Measurements from ENCODE around the gene RPS6KB2.
"Not testable (repeated sequence)": the region's sequence is repeated elsewhere in the genome, so short reads cannot be mapped to it uniquely, and the experiment has no call there.

Gene RPS6KB2

DNA sequence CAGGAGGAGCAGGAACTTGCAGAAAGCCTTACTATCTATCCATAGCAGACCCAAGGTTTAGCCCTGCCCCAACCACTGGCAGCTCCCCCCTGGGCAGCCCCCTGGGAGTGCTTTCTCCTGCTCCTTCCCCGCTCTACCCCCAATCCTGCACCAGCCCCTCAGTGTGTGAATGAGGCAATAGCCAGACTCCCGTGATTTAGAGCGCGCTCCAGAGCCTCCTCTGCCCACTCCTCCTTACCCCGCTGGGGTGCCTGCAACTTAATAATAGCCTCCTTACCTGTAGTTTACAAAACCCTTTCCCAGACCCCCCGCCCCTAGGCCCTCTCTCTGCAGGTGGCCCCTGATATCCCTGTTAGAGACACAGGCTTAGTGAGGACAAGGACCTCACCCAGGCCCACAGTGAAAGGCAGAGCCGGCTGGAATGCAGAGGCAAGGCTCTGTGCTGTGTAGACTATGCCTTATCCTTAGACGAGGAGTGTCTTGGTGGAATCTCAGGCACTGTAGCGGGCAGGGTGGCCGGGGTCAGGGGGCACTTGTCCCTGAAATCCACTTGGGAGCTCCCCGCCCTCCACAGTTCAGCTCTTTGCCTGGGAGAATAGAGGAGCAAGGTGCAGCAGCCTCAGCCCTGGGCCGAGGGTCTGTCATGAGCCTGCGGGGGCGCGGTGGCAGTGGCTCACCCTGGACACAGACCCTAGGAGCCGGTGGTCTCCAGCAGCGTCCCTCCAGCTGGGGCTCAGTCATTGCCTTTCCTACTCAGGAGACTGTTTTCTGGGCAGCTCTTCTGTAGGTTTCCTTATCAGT, 17.1 kb upstream of the RPS6KB2 start:
- no peak for DNase-seq

- no peak for DNase-seq
These were observed 16.5 kb upstream of the RPS6KB2 start for GRCh38 chr11:67411785-67412152.

DNA sequence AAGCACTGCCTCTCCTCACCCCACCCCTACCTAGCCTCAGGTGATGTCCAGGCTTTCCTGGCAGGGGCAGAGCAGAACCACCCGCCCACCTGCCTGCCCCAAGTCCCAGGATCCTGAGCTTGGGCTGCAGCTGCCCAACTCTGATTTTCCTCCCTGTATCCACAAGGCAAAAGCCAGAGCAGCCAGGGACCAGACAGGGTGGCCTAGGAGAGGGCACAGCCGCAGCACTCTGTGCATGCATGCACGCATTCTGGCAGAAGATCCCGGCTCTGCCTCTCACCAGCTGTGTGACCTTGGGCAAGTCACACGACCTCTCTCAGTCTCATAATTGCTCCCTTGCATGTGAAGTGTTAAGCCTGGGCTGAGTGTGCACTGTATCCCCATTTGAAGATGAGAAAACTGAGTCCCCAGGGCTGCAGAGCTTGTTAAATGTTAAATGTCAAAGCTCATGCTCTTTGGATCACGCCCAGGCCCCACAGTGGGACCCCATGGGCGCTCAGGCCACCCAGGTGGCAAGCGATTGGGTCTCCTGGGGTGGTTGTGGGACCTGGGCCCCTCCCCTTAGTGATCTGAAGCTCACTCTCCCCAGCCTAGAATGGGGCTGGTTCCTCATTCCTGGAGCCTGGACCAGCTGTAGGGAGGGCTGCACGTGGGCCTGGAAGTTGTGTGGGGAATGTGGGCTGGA, 15.7 kb upstream of the RPS6KB2 start:
- no peak for DNase-seq

GRCh38 chr11:67413266-67413849, 14.9 kb upstream of the RPS6KB2 start:
- DNase-seq = no peak

GRCh38 chr11:67415501-67416304, 12.6 kb upstream of the RPS6KB2 start, which contains the start of gene CARNS1:
CARNS1 (plus strand) TSS chr11:67415678; CDS start chr11:67416200, 522 bp downstream.
- DNase-seq = no peak

GRCh38 chr11:67416416-67417335, 11.6 kb upstream of the RPS6KB2 start:
- DNase-seq = peak; percentile 63 to 81 (median 76)

GRCh38 chr11:67417425-67417824, 10.9 kb upstream of the RPS6KB2 start:
- no peak for DNase-seq

DNA sequence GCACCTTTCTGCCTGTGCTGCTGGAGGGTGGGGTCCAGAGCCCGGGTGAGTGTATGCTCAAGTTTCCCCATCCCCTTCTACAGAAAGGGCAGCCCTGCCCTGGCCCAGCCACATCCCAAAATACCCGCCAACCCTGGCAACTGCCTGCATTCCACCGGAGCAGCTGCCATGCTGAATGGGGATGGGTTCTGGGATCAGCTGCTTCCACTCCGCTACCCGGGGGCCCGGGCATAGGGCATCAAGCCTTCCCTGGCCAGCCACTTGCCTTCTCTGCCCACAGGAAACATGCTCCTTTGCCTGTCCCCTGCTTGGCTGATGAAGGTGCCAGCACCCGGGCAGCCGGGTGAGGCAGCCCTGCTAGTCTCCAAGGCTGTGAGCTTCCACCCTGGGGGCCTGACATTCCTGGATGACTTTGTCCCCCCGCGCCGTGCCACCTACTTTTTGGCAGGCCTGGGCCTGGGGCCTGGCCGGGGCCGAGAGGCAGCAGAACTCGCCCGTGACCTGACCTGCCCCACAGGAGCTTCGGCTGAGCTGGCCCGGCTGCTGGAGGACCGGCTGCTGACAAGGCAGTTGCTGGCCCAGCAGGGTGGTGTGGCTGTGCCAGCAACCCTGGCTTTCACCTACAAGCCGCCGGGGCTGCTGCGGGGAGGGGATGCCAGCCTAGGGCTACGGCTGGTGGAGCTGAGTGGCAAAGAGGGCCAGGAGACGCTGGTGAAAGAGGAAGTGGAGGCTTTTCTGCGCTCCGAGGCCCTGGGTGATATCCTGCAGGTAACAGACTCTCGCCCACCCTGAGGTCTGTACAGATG, 9.6 kb upstream of the RPS6KB2 start:
- no peak for DNase-seq

DNA sequence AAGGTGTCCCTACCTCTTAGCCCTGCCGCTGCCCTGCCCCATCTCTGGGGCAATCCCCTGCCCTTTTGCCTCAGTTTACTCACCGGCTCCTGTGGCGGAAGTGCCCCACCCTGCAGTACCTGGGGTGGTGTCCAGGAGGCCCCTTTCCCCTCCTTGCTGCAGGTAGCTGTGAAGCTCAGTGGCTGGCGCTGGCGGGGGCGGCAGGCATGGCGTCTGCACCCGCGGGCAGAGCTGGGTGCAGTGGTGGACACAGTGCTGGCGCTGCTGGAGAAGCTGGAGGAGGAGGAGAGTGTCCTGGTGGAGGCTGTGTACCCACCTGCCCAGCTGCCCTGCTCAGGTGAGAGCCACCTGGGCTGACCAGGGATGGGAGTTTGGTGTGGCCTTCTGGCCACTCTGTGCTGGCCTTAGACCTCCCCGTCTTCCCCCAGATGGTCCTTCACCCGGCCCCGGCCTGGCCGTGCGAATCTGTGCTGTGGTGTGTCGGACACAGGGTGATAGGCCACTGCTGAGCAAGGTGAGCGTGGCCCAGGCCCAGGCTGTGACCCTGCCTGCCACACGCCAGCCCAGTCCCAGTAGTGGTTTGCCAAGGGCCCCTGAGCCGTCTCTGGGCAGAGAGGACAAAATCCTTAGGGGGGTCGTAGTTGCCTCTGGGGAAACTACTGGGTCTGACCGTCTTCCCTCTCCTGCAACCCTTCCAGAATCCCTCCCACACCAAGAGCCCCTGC, 8.8 kb upstream of the RPS6KB2 start:
- no peak for DNase-seq

DNA sequence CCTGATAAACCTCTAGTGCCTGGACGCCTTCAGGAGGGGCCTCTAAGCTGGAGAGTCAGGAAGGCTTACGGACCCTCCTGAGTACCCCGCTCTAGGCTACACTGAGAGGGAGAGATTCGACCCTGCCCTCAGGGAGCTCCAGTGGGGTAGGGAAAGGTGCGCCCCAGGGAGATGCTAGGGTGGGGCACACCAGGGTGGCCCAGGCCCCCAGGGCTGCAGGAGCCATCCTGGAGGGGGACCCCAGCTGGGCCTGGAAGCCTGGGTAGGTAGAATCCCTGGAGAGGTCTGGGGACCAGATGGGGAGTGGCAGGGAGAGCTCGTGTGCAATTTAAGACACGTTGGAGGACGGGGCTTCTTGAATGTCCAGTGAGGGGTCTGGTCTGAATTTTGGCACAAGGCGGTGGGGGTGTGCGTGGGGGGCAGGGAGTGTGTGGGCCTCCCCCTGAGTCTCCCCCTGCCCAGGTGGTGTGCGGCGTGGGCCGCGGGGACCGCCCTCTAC, 8.1 kb upstream of the RPS6KB2 start:
- DNase-seq = no peak

GRCh38 chr11:67420646-67421429, 7.5 kb upstream of the RPS6KB2 start:
- peak; percentile 93 to 99 (median 97) for DNase-seq

DNA sequence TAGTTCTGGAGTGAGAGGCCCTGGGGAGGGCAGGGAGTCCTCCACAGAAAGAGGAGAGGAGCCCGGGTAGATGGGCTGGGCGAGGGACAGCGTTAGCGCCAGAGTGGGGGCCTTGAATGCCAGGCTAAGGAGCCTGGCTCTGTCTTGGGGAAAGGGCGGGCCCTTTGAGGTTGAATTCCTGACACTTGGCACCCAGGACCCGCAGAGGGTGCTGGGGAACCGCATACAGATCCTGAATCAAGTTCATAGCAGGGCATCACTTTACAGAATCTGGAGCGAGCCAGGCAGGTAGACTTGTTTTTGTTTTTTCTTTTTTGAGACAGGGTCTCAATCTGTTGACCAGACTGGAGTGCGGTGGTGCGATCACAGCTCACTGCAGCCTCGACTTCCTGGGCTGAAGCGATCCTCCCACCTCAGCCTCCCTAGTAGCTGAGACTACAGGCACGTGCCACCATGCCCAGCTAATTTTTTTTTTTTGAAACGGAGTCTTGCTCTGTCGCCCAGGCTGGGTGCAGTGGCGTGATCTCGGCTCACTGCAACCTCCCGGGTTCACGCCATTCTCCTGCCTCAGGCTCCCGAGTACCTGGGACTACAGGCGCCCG, 6.8 kb upstream of the RPS6KB2 start:
- DNase-seq = no peak

DNA sequence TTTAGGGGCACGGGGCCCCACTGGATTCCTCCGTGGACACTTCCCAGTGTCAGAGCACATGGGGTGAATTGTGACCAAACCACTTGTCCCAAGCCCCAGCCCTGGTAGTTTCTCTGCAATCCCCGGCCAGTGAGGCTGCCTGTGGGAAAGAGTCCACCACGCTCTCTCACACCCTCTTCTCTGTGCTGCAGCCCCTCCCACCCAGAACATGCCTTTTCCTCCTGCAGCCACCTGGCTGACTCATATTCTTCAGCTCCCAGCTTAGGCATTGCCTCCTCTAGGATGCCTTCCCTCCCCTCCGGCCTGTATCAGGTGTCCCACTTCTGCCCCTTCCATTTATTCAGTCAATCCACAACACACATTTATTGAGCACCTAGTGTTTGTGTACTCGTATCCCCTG, 5.4 kb upstream of the RPS6KB2 start:
- no peak for DNase-seq

DNA sequence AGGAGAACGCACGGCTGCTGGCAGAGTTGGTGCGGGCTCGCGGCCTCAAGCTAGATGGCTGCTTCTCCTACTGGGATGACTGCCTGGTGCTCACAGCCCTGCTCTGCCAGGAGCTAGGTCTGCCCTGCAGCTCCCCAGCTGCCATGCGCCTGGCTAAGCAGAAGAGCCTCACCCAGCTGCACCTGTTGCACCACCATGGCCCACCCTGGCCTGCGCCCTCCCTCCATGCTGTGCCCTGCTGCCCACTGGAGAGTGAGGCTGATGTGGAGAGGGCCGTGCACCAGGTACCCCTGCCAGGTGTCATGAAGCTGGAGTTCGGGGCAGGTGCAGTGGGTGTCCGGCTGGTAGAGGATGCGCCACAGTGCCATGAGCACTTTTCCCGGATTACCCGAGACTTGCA, 4.8 kb upstream of the RPS6KB2 start:
- no peak for DNase-seq

GRCh38 chr11:67423891-67424613, 4.2 kb upstream of the RPS6KB2 start:
- DNase-seq = no peak

- not testable (repeated sequence) for DNase-seq
These were observed 882 bp upstream of the RPS6KB2 start for GRCh38 chr11:67427364-67427859.

- DNase-seq = no peak
These were observed 859 bp downstream of the RPS6KB2 start for GRCh38 chr11:67429038-67429668.
